H1 (cell line): ENCODE results near the gene RAB6D.

Experiments
- CHD2 ChIP-seq: IDR thresholded peaks from 2 replicates; pipeline ENCODE4 v1.6.1; 2012; ENCODE audit warnings: low read length, improper control_type of control experiment
- CREB1 ChIP-seq: IDR thresholded peaks from 2 replicates; pipeline ENCODE4 v1.6.1; 2012; ENCODE audit warnings: inconsistent platforms
- EP300 ChIP-seq, 2 experiments: IDR thresholded peaks; 1 replicate in 1 of 2; 2 replicates in 1 of 2; pipeline ENCODE4 v1.6.1; 2011 to 2012; ENCODE audit warnings: low read depth in 2 of 2, low read length in 2 of 2, mild to moderate bottlenecking in 2 of 2, borderline replicate concordance in 1 of 2, inconsistent platforms in 1 of 2, moderate library complexity in 1 of 2
- GABPA ChIP-seq: IDR thresholded peaks from 2 replicates; pipeline ENCODE4 v1.6.1; 2011; ENCODE audit warnings: mild to moderate bottlenecking, low read length, moderate library complexity, borderline replicate concordance; ENCODE audit not compliant: insufficient read depth
- GTF2F1 ChIP-seq: IDR thresholded peaks from 2 replicates; pipeline ENCODE4 v1.6.1; 2012; ENCODE audit warnings: low read depth, low read length, improper control_type of control experiment, borderline replicate concordance
- KDM1A ChIP-seq: fragments of 200-600, 300-600 bp; sonication (generic); IDR thresholded peaks from 2 replicates; pipeline ENCODE4 v1.7.1; 2016; ENCODE audit warnings: mild to moderate bottlenecking, low read length, borderline replicate concordance
- PHF8 ChIP-seq: fragments of 200-600 bp; sonication (generic); conservative IDR thresholded peaks from 2 replicates; pipeline ENCODE4 v1.7.1; 2012; ENCODE audit warnings: low read depth, mild to moderate bottlenecking, inconsistent platforms, low read length, moderate library complexity
- POLR2A ChIP-seq, 2 experiments: IDR thresholded peaks; 1 replicate in 1 of 2; 2 replicates in 1 of 2; pipeline ENCODE4 v1.6.1; 2011; ENCODE audit warnings: low read depth in 2 of 2, low read length in 2 of 2, mild to moderate bottlenecking in 2 of 2; ENCODE audit errors: control extremely low read depth in 1 of 2
- POLR2AphosphoS5 ChIP-seq: IDR thresholded peaks from 2 replicates; pipeline ENCODE4 v1.6.1; 2011; ENCODE audit warnings: low read depth, low read length
- SIX5 ChIP-seq: IDR thresholded peaks from 2 replicates; pipeline ENCODE4 v1.6.1; 2011; ENCODE audit warnings: mild to moderate bottlenecking, low read depth, low read length
- SP1 ChIP-seq: IDR thresholded peaks from 2 replicates; pipeline ENCODE4 v1.6.1; 2011; ENCODE audit warnings: low read depth, low read length
- TEAD4 ChIP-seq: IDR thresholded peaks from 2 replicates; pipeline ENCODE4 v1.6.1; 2012; ENCODE audit warnings: low read depth, low read length, inconsistent platforms, mixed read lengths
- TF ChIP-seq, protein P1 (sequence below), 3 experiments: IDR thresholded peaks; 1 replicate in 2 of 3; 2 replicates in 1 of 3; pipeline versions ENCODE4 v1.5.1 to v1.6.1; 2011; ENCODE audit warnings: low read length in 3 of 3, mild to moderate bottlenecking in 3 of 3, inconsistent platforms in 2 of 3, low read depth in 1 of 3, moderate library complexity in 1 of 3; ENCODE audit not compliant: insufficient read depth in 1 of 3; ENCODE audit errors: control extremely low read depth in 1 of 3
- TF ChIP-seq, protein P2 (sequence below): IDR thresholded peaks from 2 replicates; pipeline ENCODE4 v1.6.1; 2012; ENCODE audit warnings: inconsistent platforms

DNA sequence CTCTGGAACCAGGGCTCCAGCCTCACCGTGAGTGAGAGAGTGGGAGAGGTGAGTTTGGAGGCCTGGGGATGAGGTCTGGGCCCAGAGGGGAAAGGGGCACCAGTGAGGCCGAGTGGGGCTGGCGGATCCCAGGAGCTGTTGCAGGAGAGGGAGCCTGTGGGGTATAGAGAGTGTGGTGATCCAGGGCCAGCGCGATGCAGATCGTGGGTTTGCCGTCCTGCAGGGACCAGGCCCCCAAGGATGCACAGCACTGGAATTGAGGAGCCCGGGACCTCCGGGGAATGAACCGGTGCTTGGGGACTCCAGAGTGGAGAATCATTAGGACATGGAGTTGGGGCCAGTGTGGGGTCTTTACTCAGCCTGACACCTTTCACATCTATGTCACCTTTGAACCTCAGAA is 25.7 kb upstream of the RAB6D start:
- TF ChIP-seq SP1 (no peak), EP300 (IDR thresholded peaks at IDR 0.05; ENCODE audit: borderline replicate concordance in 1 of 2, low read depth in 2 of 2, low read length in 2 of 2) (no peak), SIX5 (no peak), POLR2A (IDR thresholded peaks at IDR 0.05; ENCODE audit: control extremely low read depth in 1 of 2, low read depth in 2 of 2, low read length in 2 of 2) (no peak), TEAD4 (no peak), GABPA (no peak), PHF8 (no peak), GTF2F1 (no peak), CREB1 (no peak), KDM1A (no peak), CHD2 (no peak), POLR2AphosphoS5 (no peak)
- TF ChIP-seq, protein P1, sequence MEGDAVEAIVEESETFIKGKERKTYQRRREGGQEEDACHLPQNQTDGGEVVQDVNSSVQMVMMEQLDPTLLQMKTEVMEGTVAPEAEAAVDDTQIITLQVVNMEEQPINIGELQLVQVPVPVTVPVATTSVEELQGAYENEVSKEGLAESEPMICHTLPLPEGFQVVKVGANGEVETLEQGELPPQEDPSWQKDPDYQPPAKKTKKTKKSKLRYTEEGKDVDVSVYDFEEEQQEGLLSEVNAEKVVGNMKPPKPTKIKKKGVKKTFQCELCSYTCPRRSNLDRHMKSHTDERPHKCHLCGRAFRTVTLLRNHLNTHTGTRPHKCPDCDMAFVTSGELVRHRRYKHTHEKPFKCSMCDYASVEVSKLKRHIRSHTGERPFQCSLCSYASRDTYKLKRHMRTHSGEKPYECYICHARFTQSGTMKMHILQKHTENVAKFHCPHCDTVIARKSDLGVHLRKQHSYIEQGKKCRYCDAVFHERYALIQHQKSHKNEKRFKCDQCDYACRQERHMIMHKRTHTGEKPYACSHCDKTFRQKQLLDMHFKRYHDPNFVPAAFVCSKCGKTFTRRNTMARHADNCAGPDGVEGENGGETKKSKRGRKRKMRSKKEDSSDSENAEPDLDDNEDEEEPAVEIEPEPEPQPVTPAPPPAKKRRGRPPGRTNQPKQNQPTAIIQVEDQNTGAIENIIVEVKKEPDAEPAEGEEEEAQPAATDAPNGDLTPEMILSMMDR (IDR thresholded peaks at IDR 0.05; ENCODE audit: control extremely low read depth in 1 of 3, insufficient read depth in 1 of 3, low read depth in 1 of 3, low read length in 3 of 3) = no peak
- TF ChIP-seq, protein P2, sequence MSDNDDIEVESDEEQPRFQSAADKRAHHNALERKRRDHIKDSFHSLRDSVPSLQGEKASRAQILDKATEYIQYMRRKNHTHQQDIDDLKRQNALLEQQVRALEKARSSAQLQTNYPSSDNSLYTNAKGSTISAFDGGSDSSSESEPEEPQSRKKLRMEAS = no peak
